Ishikawa (cell line): Measurements from ENCODE around the gene SLCO3A1.

Experiments used
- CEBPB ChIP-seq: IDR thresholded peaks from 2 replicates; pipeline ENCODE4 v1.6.1; 2012
- EP300 ChIP-seq: IDR thresholded peaks from 2 replicates; pipeline ENCODE4 v1.6.1; 2012; ENCODE audit warnings: borderline replicate concordance
- FOXM1 ChIP-seq: IDR thresholded peaks from 2 replicates; pipeline ENCODE4 v1.6.1; 2012; ENCODE audit warnings: low read depth, borderline replicate concordance
- MAX ChIP-seq: IDR thresholded peaks from 2 replicates; pipeline ENCODE4 v1.6.1; 2012
- REST ChIP-seq: IDR thresholded peaks from 2 replicates; pipeline ENCODE4 v1.6.1; 2012; ENCODE audit warnings: low read depth, mild to moderate bottlenecking
- YY1 ChIP-seq: IDR thresholded peaks from 2 replicates; pipeline ENCODE4 v1.6.1; 2012; ENCODE audit warnings: low read depth
- ZBTB7A ChIP-seq: IDR thresholded peaks from 2 replicates; pipeline ENCODE4 v1.6.1; 2012; ENCODE audit warnings: low read depth

- TF ChIP-seq FOXM1 (no peak), EP300 (no peak), REST (no peak), MAX (no peak), CEBPB (no peak), YY1 (no peak), ZBTB7A (no peak)
Observed at GRCh38 chr15:91949361-91949760, 95.9 kb downstream of the SLCO3A1 start.
